ENCODE measurements around the gene ME1.

ME1 gene

DNA sequence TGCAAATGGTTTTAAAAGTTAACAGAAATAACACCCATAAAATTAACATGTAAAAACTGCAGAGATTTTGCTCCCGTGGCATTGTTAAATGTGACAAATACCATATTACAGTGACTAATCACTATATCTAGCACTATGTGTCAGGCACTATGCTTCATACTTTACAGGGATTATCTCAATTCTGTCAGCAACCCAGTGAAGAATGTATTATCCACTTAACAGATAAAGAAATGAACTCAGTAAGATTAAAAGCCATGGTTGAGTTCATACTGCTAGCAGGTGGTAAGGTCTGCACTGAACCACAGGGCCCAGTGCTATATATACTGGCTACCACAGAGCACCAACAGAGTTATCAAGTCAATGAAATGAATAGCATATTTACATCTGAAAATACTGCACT lies 172.3 kb downstream of the ME1 start (continued):
- TF ChIP-seq ZBTB17 (tag by site-specific recombination; IDR thresholded peaks at IDR 0.05): no peak; the same call in 1 of the 2 replicates
- TF ChIP-seq ZNF660 (tag by site-specific recombination; IDR thresholded peaks at IDR 0.05): no peak
- TF ChIP-seq ZEB2 (tag by site-specific recombination; IDR thresholded peaks at IDR 0.05): 0 out of 2 replicates have a peak, but pooled peaks have one; percentile 46
- TF ChIP-seq ZFHX2 (tag by site-specific recombination; conservative IDR thresholded peaks at IDR 0.05): no peak
- peak; percentile 25; the same call in 1 of the 2 replicates for TF ChIP-seq ZNF629 (tag by site-specific recombination; IDR thresholded peaks at IDR 0.05)
- no peak for TF ChIP-seq ZNF184 (tag by site-specific recombination; IDR thresholded peaks at IDR 0.05)
- TF ChIP-seq KLF16 (tag by site-specific recombination; IDR thresholded peaks at IDR 0.05): peak; percentile 36; the same call in 1 of the 2 replicates
- TF ChIP-seq, protein P1, sequence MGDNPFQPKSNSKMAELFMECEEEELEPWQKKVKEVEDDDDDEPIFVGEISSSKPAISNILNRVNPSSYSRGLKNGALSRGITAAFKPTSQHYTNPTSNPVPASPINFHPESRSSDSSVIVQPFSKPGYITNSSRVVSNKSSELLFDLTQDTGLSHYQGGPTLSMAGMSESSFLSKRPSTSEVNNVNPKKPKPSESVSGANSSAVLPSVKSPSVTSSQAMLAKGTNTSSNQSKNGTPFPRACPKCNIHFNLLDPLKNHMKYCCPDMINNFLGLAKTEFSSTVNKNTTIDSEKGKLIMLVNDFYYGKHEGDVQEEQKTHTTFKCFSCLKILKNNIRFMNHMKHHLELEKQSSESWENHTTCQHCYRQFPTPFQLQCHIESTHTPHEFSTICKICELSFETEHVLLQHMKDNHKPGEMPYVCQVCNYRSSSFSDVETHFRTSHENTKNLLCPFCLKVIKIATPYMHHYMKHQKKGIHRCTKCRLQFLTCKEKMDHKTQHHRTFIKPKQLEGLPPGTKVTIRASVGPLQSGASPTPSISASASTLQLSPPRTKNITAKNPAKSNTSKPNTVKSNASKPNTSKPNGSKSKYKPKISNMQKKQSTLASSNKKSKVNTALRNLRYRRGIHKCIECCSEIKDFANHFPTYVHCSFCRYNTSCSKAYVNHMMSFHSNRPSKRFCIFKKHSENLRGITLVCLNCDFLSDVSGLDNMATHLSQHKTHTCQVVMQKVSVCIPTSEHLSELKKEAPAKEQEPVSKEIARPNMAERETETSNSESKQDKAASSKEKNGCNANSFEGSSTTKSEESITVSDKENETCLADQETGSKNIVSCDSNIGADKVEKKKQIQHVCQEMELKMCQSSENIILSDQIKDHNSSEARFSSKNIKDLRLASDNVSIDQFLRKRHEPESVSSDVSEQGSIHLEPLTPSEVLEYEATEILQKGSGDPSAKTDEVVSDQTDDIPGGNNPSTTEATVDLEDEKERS (tag by site-specific recombination; IDR thresholded peaks at IDR 0.05): no peak
- TF ChIP-seq, protein P2, sequence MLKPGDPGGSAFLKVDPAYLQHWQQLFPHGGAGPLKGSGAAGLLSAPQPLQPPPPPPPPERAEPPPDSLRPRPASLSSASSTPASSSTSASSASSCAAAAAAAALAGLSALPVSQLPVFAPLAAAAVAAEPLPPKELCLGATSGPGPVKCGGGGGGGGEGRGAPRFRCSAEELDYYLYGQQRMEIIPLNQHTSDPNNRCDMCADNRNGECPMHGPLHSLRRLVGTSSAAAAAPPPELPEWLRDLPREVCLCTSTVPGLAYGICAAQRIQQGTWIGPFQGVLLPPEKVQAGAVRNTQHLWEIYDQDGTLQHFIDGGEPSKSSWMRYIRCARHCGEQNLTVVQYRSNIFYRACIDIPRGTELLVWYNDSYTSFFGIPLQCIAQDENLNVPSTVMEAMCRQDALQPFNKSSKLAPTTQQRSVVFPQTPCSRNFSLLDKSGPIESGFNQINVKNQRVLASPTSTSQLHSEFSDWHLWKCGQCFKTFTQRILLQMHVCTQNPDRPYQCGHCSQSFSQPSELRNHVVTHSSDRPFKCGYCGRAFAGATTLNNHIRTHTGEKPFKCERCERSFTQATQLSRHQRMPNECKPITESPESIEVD (tag by site-specific recombination; IDR thresholded peaks at IDR 0.05): peak; percentile 84
- no peak for TF ChIP-seq EGR2 (tag by site-specific recombination; IDR thresholded peaks at IDR 0.05; ENCODE audit: low read depth)
- TF ChIP-seq ZNF843 (tag by site-specific recombination; IDR thresholded peaks at IDR 0.05): peak; percentile 87
- TF ChIP-seq, protein P3, sequence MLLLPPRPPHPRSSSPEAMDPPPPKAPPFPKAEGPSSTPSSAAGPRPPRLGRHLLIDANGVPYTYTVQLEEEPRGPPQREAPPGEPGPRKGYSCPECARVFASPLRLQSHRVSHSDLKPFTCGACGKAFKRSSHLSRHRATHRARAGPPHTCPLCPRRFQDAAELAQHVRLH (tag by site-specific recombination; IDR thresholded peaks at IDR 0.05): 0 out of 2 replicates have a peak, but pooled peaks have one; percentile 58
- TF ChIP-seq ZNF202 (tag by site-specific recombination; IDR thresholded peaks at IDR 0.05; ENCODE audit: borderline replicate concordance): no peak
- no peak for TF ChIP-seq ZNF777 (tag by site-specific recombination; IDR thresholded peaks at IDR 0.05; ENCODE audit: borderline replicate concordance)
- no peak for TF ChIP-seq ZBTB1 (tag by site-specific recombination; IDR thresholded peaks at IDR 0.05)
- peak; percentile 88 for TF ChIP-seq GFI1B (tag by site-specific recombination; IDR thresholded peaks at IDR 0.05)
- no peak for TF ChIP-seq ZNF140 (tag by site-specific recombination; IDR thresholded peaks at IDR 0.05)

DNA sequence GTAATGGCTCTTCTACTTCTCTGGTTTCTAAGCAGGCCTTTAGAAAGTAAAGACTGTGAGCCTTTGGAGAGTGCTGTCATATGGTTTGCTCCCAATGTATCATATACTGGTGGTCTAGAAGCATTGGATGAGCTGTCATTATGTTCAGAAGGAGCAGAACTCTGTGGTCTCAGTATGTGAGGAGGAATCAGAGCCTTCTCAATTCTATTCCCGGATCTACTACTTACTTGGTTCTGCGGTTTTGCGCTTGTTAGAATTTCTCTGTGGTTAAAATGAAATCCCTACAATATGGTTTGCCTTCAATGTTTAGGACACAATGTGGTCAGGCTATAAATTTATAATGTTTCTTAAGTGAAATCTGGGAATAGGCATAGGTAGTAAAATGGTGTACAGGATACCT lies 173.1 kb downstream of the ME1 start:
- CTCF ChIA-PET: interaction anchor here (0.8 kb wide), 1 partner anchor 254 kb away, joined by 3 read pairs; no protein-coding TSS in a partner anchor
- no peak overlapping the region for H3K27ac ChIP-seq (ENCODE audit: extremely low read depth, low read depth, low read length)
- H3K4me1 ChIP-seq (ENCODE audit: control insufficient read depth, insufficient read depth, low read length): peaks cover 6% of the 10 kb centered on the region; the same call in 1 of the 2 replicates
- no peaks in the 10 kb centered on the region for H3K9me3 ChIP-seq (ENCODE audit: control insufficient read depth, insufficient read depth, low read depth, low read length)
- H3K4me3 ChIP-seq (ENCODE audit: low read depth, low read length): no peak overlapping the region
- TF ChIP-seq, protein P4, sequence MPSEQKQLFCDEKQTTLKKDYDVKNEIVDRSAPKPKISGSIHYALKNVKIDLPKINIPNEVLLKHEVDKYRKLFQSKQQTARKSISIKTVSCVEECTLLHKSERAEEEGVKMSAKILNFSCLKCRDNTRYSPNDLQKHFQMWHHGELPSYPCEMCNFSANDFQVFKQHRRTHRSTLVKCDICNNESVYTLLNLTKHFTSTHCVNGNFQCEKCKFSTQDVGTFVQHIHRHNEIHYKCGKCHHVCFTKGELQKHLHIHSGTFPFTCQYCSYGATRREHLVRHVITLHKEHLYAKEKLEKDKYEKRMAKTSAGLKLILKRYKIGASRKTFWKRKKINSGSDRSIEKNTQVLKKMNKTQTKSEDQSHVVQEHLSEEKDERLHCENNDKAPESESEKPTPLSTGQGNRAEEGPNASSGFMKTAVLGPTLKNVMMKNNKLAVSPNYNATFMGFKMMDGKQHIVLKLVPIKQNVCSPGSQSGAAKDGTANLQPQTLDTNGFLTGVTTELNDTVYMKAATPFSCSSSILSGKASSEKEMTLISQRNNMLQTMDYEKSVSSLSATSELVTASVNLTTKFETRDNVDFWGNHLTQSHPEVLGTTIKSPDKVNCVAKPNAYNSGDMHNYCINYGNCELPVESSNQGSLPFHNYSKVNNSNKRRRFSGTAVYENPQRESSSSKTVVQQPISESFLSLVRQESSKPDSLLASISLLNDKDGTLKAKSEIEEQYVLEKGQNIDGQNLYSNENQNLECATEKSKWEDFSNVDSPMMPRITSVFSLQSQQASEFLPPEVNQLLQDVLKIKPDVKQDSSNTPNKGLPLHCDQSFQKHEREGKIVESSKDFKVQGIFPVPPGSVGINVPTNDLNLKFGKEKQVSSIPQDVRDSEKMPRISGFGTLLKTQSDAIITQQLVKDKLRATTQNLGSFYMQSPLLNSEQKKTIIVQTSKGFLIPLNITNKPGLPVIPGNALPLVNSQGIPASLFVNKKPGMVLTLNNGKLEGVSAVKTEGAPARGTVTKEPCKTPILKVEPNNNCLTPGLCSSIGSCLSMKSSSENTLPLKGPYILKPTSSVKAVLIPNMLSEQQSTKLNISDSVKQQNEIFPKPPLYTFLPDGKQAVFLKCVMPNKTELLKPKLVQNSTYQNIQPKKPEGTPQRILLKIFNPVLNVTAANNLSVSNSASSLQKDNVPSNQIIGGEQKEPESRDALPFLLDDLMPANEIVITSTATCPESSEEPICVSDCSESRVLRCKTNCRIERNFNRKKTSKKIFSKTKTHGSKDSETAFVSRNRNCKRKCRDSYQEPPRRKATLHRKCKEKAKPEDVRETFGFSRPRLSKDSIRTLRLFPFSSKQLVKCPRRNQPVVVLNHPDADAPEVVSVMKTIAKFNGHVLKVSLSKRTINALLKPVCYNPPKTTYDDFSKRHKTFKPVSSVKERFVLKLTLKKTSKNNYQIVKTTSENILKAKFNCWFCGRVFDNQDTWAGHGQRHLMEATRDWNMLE (tag by site-specific recombination; conservative IDR thresholded peaks at IDR 0.05; ENCODE audit: low read depth): no peak
- no peak for TF ChIP-seq YY2 (tag by site-specific recombination; IDR thresholded peaks at IDR 0.05)
- H3K36me3 ChIP-seq (ENCODE audit: control insufficient read depth in 2 of 2, insufficient read depth in 1 of 2, low read length in 2 of 2): peaks cover 0 to 8% of the 10 kb centered on the region in 2 experiments; a peak in 1 of 3 replicates
- POLR2A ChIA-PET: no interaction called here
